GM12878 (cell line): ENCODE measurements around the gene ING1. TPM values are rescaled to one million over a fixed set of nuclear protein-coding genes. Genes with fewer than 3 reads are reported as not detected.

Source experiments
- ATAC-seq: fragments of 200-7000 bp; cut with Tn5 transposase; 3 replicates; pipeline ENCODE4 v1.9.1; 2020; ENCODE audit warnings: mild to moderate bottlenecking, moderate library complexity
- BruUV-seq: library from RNA; stranded (reverse); fragments of 400-500 nt; replicated peaks from 2 replicates; lab custom pipeline; 2021; lab: Mats Ljungman, UMichigan
- CTCF ChIA-PET: fragments of 300-600 bp; sonication (Branson Sonifier 250); formaldehyde crosslinking; extraction: SDS; loops from one replicate; lab custom pipeline; 2021; ENCODE audit warnings: inconsistent platforms; lab: Yijun Ruan, JAX
- POLR2A ChIA-PET: fragments of 350-600 bp; formaldehyde crosslinking; extraction: SDS; loops from one replicate; lab custom pipeline; 2021; ENCODE audit warnings: inconsistent platforms; lab: Charles Lee
- RAD21 ChIA-PET: fragments of 300-600 bp; sonication (Branson Sonifier 250); formaldehyde crosslinking; loops from one replicate; lab custom pipeline; 2023; ENCODE audit warnings: antibody characterized with exemption; ENCODE audit not compliant: unreplicated experiment; lab: Charles Lee
- SMC1A ChIA-PET: fragments of 300-600 bp; sonication (Branson Sonifier 250); formaldehyde crosslinking; loops from one replicate; lab custom pipeline; 2023; ENCODE audit not compliant: unreplicated experiment, uncharacterized antibody; lab: Charles Lee
- DNase-seq: peaks from one replicate; pipeline ENCODE4 v3.0.0-alpha.2; 2011; ENCODE audit warnings: low read depth, low spot score
- FAIRE-seq: peaks from 3 replicates; lab custom pipeline; 2011; peaks lifted over from hg19 to GRCh38; lab: Jason Lieb, UNC
- H2AFZ ChIP-seq: 2 replicates; pipeline ENCODE4 v1.6.0; 2011; ENCODE audit warnings: low read depth, low read length, control low read depth; ENCODE audit not compliant: control insufficient read depth
- H3K27ac ChIP-seq: 2 replicates; pipeline ENCODE4 v1.5.1; 2011; ENCODE audit warnings: control low read depth; ENCODE audit not compliant: control insufficient read depth, insufficient read depth
- H3K27me3 ChIP-seq, 2 experiments: replicated peaks in 1 of 2; 2 replicates each; pipeline versions ENCODE4 v1.6.0 to v1.6.1; 2011; ENCODE audit warnings: low read length in 1 of 2; ENCODE audit not compliant: control insufficient read depth in 2 of 2, insufficient read depth in 2 of 2
- H3K36me3 ChIP-seq, 2 experiments: 2 replicates each; pipeline ENCODE4 v1.5.1; 2011; ENCODE audit warnings: low read length in 1 of 2; ENCODE audit not compliant: control insufficient read depth in 2 of 2, insufficient read depth in 2 of 2
- H3K4me1 ChIP-seq: 2 replicates; pipeline ENCODE4 v1.6.1; 2011; ENCODE audit warnings: mild to moderate bottlenecking, low read length, moderate library complexity, mixed read lengths; ENCODE audit not compliant: control insufficient read depth, insufficient read depth
- H3K4me2 ChIP-seq: 2 replicates; pipeline ENCODE4 v1.6.0; 2011; ENCODE audit warnings: control low read depth; ENCODE audit not compliant: control insufficient read depth, insufficient read depth
- H3K4me3 ChIP-seq: fragments of 200-600 bp; sonication (generic); 2 replicates; pipeline ENCODE4 v1.5.1; 2016
- H3K79me2 ChIP-seq: 2 replicates; pipeline ENCODE4 v1.6.0; 2011; ENCODE audit warnings: low read length; ENCODE audit not compliant: control insufficient read depth, insufficient read depth
- H3K9ac ChIP-seq: 2 replicates; pipeline ENCODE4 v1.8.0; 2011; ENCODE audit warnings: low read length, control low read depth, mixed read lengths; ENCODE audit not compliant: control insufficient read depth, insufficient read depth
- H3K9me3 ChIP-seq: replicated peaks from 3 replicates; pipeline ENCODE4 v1.5.1; 2011; ENCODE audit warnings: mild to moderate bottlenecking, low read length; ENCODE audit not compliant: control insufficient read depth, insufficient read depth
- H4K20me1 ChIP-seq: 2 replicates; pipeline ENCODE4 v1.6.0; 2011; ENCODE audit not compliant: control insufficient read depth, insufficient read depth
- CBX5 ChIP-seq: sonication (generic); IDR thresholded peaks from 2 replicates; pipeline ENCODE4 v1.6.1; 2016; ENCODE audit warnings: low read depth, moderate library complexity, mild to moderate bottlenecking, inconsistent platforms
- CHD1 ChIP-seq: IDR thresholded peaks from 2 replicates; pipeline ENCODE4 v1.6.1; 2012; ENCODE audit warnings: low read depth, low read length, improper control_type of control experiment
- CREM ChIP-seq: IDR thresholded peaks from 2 replicates; pipeline ENCODE4 v1.6.1; 2014; ENCODE audit warnings: antibody characterized with exemption, low read depth
- ETV6 ChIP-seq, 2 experiments: fragments of 450-650 bp in 1 of 2; IDR thresholded peaks in 1 of 2; conservative IDR thresholded peaks in 1 of 2; 2 replicates each; pipeline ENCODE4 v1.6.1; 2014; ENCODE audit warnings: antibody characterized with exemption in 1 of 2, borderline replicate concordance in 1 of 2, low read depth in 1 of 2, mild to moderate bottlenecking in 1 of 2, moderate library complexity in 1 of 2
- FOXK2 ChIP-seq: fragments of 450-650 bp; IDR thresholded peaks from 2 replicates; pipeline ENCODE4 v1.6.1; 2017; ENCODE audit warnings: mild to moderate bottlenecking, moderate library complexity
- HCFC1 ChIP-seq: fragments of 150-350 bp; IDR thresholded peaks from 2 replicates; pipeline ENCODE4 v1.6.1; 2014; ENCODE audit warnings: low read length
- IKZF1 ChIP-seq: fragments of 450-650 bp; conservative IDR thresholded peaks from 2 replicates; pipeline ENCODE4 v1.6.1; 2017; ENCODE audit warnings: antibody characterized with exemption, mild to moderate bottlenecking
- JUND ChIP-seq: IDR thresholded peaks from 2 replicates; pipeline ENCODE4 v1.6.1; 2012; ENCODE audit warnings: low read depth, mild to moderate bottlenecking, low read length, improper control_type of control experiment, moderate library complexity
- POLR2A ChIP-seq: IDR thresholded peaks from 2 replicates; pipeline ENCODE4 v1.6.1; 2011; ENCODE audit warnings: low read depth, mild to moderate bottlenecking, low read length
- RAD51 ChIP-seq: fragments of 450-650 bp; IDR thresholded peaks from 2 replicates; pipeline ENCODE4 v1.6.1; 2016; ENCODE audit warnings: moderate library complexity, mild to moderate bottlenecking, inconsistent platforms
- RELA ChIP-seq: fragments of 450-650 bp; IDR thresholded peaks from 2 replicates; pipeline ENCODE4 v1.8.0; 2014; ENCODE audit warnings: borderline replicate concordance; ENCODE audit not compliant: partially characterized antibody
- SMAD1 ChIP-seq: fragments of 450-650 bp; IDR thresholded peaks from 2 replicates; pipeline ENCODE4 v1.6.1; 2018; ENCODE audit warnings: mild to moderate bottlenecking, low read depth; ENCODE audit not compliant: partially characterized antibody
- SP1 ChIP-seq: IDR thresholded peaks from one replicate; pipeline ENCODE4 v1.6.1; 2011; ENCODE audit warnings: low read depth, low read length
- SREBF1 ChIP-seq: IDR thresholded peaks from 2 replicates; pipeline ENCODE4 v1.6.1; 2012; ENCODE audit warnings: mild to moderate bottlenecking, low read length
- ZNF24 ChIP-seq: fragments of 450-650 bp; IDR thresholded peaks from 2 replicates; pipeline ENCODE4 v1.6.1; 2017; ENCODE audit warnings: antibody characterized with exemption, mild to moderate bottlenecking
- whole genome bisulfite sequencing: methylation state at CpG from one replicate; pipeline ENCODE4 v1.1.6; 2016; ENCODE audit warnings: low lambda C conversion rate; ENCODE audit not compliant: insufficient replicate concordance, insufficient coverage; ENCODE audit errors: missing lambda C conversion rate; 5-methylcytosine and 5-hydroxymethylcytosine counted together
- in situ Hi-C: fragments of 300-500 bp; cut with MboI; formaldehyde crosslinking; loops from 9 replicates; pipeline ENCODE4 v1.14.3; 2018; ENCODE audit warnings: mixed read lengths
- intact Hi-C: fragments of 100-400 bp; cut with micrococcal nuclease; formaldehyde crosslinking; loops from one replicate; pipeline ENCODE4 v1.14.2; 2022; ENCODE audit not compliant: unreplicated experiment
- polyA plus RNA-seq, 11 experiments: library from polyadenylated mRNA; depleted of rRNA in 4 of 11; unstranded in 6 of 11; stranded (reverse) in 5 of 11; fragments of >200 nt; fragmentation: Nextera tagmentation in 4 of 11; fragmentation: Illumina TruSeq in 1 of 11; extraction: Ambion mirVana in 4 of 11; extraction: Trizol in 1 of 11; gene quantifications; 1 replicate in 1 of 11; 2 replicates in 10 of 11; pipeline versions ENCODE4 v1.2.1 to v1.2.3, GENCODE V29; 2011 to 2016; ENCODE audit warnings: inconsistent platforms in 2 of 11, missing spikeins in 2 of 11, low read depth in 1 of 11
- total RNA-seq, 4 experiments: library from RNA; depleted of rRNA in 3 of 4; stranded (reverse); fragments of >200 nt in 3 of 4; fragmentation: Illumina TruSeq in 1 of 4; extraction: Trizol in 1 of 4; gene quantifications; 2 replicates each; pipeline versions ENCODE4 v1.2.1 to v1.2.3, GENCODE V29; 2013 to 2021
- TF ChIP-seq, protein P1 (sequence below): fragments of 150-350 bp; IDR thresholded peaks from 2 replicates; pipeline ENCODE4 v1.6.1; 2014; ENCODE audit warnings: mild to moderate bottlenecking, low read depth, low read length
- TF ChIP-seq, protein P2 (sequence below): IDR thresholded peaks from 2 replicates; pipeline ENCODE4 v1.6.1; 2011; ENCODE audit warnings: low read depth, mild to moderate bottlenecking, low read length, moderate library complexity, borderline replicate concordance; ENCODE audit errors: extremely low read depth

The ING1 gene
- total and polyA plus RNA-seq, 10 of the 15 experiments (the other 5 are each of a cell fraction or from before 2014, with no cell fraction given): 1.3 to 20.4 (median 13.1) TPM

DNA sequence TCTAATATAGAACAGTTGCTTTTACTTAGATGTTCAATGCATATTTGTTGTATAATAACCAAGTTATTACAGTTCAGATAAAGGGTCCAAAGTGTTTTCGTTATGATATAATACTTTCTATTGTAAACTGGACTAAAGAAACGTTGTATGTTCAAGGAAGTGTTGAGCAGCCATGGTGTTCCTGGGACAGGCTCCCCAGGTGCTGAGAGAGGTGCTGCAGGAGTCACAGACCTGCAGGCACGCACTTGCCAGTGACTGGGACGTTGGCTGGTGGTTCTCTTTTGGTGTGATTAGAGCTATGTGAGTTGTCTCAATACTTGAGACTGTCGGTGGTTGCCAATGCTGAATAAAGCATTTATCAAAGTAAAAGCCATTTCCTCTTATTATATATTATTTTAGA is 9.5 kb downstream of the ING1 start:
- in situ Hi-C loops: no loop called here
- no peak overlapping the region for H3K4me2 ChIP-seq
- ChIA-PET SMC1A (no interaction called here), RAD21 (interaction anchor here (1.4 kb wide), 1 partner anchor 11 kb away, joined by 4 read pairs; no protein-coding TSS in a partner anchor)
- no peak overlapping the region for H3K27ac ChIP-seq
- TF ChIP-seq CHD1 (no peak), SREBF1 (no peak), HCFC1 (no peak), IKZF1 (no peak), JUND (no peak), CBX5 (no peak), CREM (no peak)
- TF ChIP-seq, all 136 proteins: peak for 0
- no peaks in the 10 kb centered on the region for H4K20me1 ChIP-seq
- no peaks in the 10 kb centered on the region; the same call in 2 of the 3 replicates for H3K9me3 ChIP-seq
- CTCF ChIA-PET: interaction anchor here (0.6 to 1.7 kb wide), 3 partner anchors 31 to 267 kb away, joined by 3 read pairs; no protein-coding TSS in a partner anchor
- H3K4me1 ChIP-seq: peaks cover 7% of the 10 kb centered on the region; the same call in 1 of the 2 replicates
- no TSS peak for BruUV-seq
- FAIRE-seq: no peak
- peaks cover 21% of the 10 kb centered on the region for H3K79me2 ChIP-seq
- ATAC-seq: no peak
- 82% methylated on average over 5 of the region's 5 CpGs for WGBS
- H3K4me3 ChIP-seq: no peak overlapping the region
- intact Hi-C loops: no loop called here
- no peak overlapping the region for H3K9ac ChIP-seq
- peaks cover 7 to 10% of the 10 kb centered on the region in 2 experiments; a peak in 3 of 4 replicates for H3K36me3 ChIP-seq
- POLR2A ChIA-PET: interaction anchor here (1.7 kb wide), 1 partner anchor 10 kb away, joined by 6 read pairs; no protein-coding TSS in a partner anchor
- H3K27me3 ChIP-seq: no peaks in the 10 kb centered on the region
- H2AFZ ChIP-seq: no peak overlapping the region
- no peak for DNase-seq

DNA sequence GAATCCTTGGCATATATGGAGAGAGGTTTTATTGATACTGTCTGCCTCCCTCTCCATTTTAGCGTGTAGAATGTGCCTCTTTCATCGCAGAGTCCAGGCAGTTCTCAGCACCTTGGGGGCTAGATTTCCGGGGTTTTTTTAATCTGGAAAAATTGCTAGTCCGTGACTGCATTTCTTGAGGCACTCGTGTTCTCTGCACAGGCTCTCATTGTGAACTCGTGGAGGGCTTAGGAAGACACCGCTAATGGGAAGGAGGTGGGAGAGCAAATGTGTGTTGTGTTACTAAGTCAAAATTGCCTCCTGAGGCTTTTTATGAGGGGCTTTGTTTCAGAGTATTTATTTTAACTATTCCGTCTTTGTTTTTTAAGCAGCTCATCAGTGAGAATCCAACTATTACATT is 10.1 kb downstream of the ING1 start:
- in situ Hi-C loops: no loop called here
- WGBS: 94% methylated on average over 8 of the region's 8 CpGs

More for the DNA sequence above, 10.1 kb downstream of the ING1 start:
- no peak overlapping the region for H2AFZ ChIP-seq
- H3K27me3 ChIP-seq: no peaks in the 10 kb centered on the region
- peaks cover 7 to 10% of the 10 kb centered on the region in 2 experiments; a peak in 3 of 4 replicates for H3K36me3 ChIP-seq
- no peak overlapping the region for H3K4me3 ChIP-seq
- no peak for TF ChIP-seq ZNF24
- TF ChIP-seq RAD51: no peak
- no peak for TF ChIP-seq SMAD1
- no peak for TF ChIP-seq ETV6 (conservative IDR thresholded peaks at IDR 0.05 in 1 of 2, IDR thresholded peaks at IDR 0.05 in 1 of 2; ENCODE audit: borderline replicate concordance in 1 of 2, low read depth in 1 of 2)
- no peak for TF ChIP-seq RELA
- TF ChIP-seq SP1: no peak
- TF ChIP-seq, protein P1, sequence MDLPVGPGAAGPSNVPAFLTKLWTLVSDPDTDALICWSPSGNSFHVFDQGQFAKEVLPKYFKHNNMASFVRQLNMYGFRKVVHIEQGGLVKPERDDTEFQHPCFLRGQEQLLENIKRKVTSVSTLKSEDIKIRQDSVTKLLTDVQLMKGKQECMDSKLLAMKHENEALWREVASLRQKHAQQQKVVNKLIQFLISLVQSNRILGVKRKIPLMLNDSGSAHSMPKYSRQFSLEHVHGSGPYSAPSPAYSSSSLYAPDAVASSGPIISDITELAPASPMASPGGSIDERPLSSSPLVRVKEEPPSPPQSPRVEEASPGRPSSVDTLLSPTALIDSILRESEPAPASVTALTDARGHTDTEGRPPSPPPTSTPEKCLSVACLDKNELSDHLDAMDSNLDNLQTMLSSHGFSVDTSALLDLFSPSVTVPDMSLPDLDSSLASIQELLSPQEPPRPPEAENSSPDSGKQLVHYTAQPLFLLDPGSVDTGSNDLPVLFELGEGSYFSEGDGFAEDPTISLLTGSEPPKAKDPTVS: no peak
- TF ChIP-seq POLR2A: no peak
- no peak for TF ChIP-seq FOXK2
- TF ChIP-seq, protein P2, sequence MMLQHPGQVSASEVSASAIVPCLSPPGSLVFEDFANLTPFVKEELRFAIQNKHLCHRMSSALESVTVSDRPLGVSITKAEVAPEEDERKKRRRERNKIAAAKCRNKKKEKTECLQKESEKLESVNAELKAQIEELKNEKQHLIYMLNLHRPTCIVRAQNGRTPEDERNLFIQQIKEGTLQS: no peak
- ATAC-seq (no peak), FAIRE-seq (no peak), DNase-seq (no peak)
- ChIA-PET CTCF (interaction anchor here (0.6 to 1.0 kb wide), 3 partner anchors 32 to 268 kb away, joined by 3 read pairs; no protein-coding TSS in a partner anchor), SMC1A (no interaction called here), POLR2A (interaction anchor here (1.7 kb wide), 1 partner anchor 11 kb away, joined by 6 read pairs; no protein-coding TSS in a partner anchor), RAD21 (interaction anchor here (1.5 kb wide), 1 partner anchor 11 kb away, joined by 3 read pairs; no protein-coding TSS in a partner anchor)
- no peak overlapping the region for H3K4me2 ChIP-seq
- no peaks in the 10 kb centered on the region; the same call in 2 of the 3 replicates for H3K9me3 ChIP-seq
- no peak overlapping the region for H3K27ac ChIP-seq
- no TSS peak for BruUV-seq
- H3K9ac ChIP-seq: no peak overlapping the region
- no peaks in the 10 kb centered on the region for H4K20me1 ChIP-seq
- intact Hi-C loops: no loop called here
- peaks cover 16% of the 10 kb centered on the region for H3K79me2 ChIP-seq
- H3K4me1 ChIP-seq: peaks cover 7% of the 10 kb centered on the region; the same call in 1 of the 2 replicates
